ENCODE measurements around the gene TSEN15.

TSEN15 gene

DNA sequence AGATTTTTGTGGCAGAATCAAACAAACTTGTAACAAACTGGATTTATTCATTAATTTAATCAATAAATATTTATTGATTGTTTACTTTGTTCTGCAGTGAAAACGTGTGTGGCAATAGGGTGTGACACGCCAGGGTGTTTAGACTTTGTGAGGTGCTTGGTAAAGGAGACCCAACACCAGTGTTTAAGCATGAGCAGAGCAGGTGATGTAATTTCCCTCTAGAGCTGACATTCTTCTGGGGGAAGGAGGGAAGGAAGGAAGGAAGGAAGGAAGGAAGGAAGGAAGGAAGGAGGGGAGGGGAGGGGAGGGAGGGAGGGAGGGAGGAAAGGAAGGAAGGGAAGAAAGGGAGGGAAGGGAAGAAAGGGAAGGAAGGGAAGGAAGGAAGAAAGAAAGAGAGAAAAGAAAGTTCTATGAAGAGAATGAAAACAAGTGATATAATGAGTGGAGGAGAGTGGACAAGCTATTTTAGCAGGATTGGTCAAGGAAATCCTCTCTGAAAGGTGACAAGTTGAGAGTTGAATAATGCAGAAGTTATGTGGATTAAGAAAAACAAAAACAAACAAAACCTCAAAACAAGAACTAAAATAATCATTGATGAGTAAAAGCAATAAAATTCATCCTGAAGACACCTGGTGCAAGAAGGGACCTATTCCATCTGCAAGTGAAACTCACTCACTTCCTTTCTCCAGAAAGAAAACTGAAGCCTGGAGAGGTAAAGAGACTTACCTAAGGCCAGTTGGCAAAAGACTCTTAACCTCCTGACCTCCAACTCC, 60.8 kb downstream of the TSEN15 start:
- Histone ChIP-seq H3K4me1 (no peaks in the 10 kb centered on the region), H3K27me3 (ENCODE audit: low read depth) (no peaks in the 10 kb centered on the region), H3K9me3 (no peaks in the 10 kb centered on the region), H3K4me3 (no peak overlapping the region), H3K36me3 (replicated peaks) (no peaks in the 10 kb centered on the region)
- in situ Hi-C loops (cut with MboI; ENCODE audit: low sequenced_read_pairs) = no loop called here
- DNase-seq (ENCODE audit: low spot score in 2 of 2) = no peak

DNA sequence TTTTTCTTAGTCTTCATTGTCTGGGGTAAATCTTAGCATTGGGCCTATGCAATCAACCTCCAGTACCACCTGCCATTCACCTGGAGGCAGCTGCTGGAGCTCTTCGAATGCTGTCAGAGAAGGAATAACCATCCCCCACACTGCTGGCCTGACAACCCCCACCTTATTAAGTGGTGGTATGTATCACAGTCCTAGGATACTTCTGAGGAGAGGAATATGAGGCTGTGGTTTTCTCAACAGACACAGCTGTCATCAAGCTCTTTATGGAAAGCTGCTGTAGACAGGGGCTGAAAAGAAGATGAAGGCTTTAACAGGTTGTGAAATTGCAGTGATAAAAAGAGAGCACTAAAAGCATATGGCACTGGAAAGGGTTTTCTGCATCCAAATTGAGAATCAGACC, 61.7 kb downstream of the TSEN15 start:
- Histone ChIP-seq H3K4me1 (no peaks in the 10 kb centered on the region), H3K27me3 (ENCODE audit: low read depth) (no peaks in the 10 kb centered on the region), H3K36me3 (replicated peaks) (no peaks in the 10 kb centered on the region), H3K9me3 (no peaks in the 10 kb centered on the region), H3K4me3 (no peak overlapping the region)
- no peak for DNase-seq (ENCODE audit: low spot score in 2 of 2)
- in situ Hi-C loops (cut with MboI; ENCODE audit: low sequenced_read_pairs) = no loop called here

DNA sequence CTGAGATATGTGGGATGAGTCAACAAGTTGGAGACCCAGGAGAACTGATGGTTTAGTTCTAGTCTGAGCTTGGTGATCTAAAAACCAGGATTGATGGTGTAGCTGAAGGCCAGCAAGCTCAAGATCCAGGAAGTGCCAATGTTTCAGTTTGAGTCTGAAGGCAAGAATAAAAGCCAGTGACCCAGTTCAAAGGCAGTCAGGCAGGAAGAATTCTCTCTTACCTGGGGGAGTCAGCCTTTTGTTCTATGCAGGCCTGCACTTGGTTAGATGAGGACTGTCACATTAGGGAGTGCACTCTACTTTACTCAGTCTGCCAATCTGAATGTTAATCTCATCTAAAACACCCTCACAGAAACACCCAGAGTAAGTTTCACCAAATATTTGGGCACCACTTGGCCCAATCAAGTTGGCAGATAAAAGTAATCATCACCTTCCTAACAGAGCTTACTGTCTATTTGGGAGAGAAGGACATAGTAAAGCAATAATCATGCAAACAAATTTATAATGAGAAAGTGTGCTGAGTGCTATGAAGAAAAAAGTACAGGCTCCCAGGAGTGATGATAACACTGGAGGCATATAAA, 63.4 kb downstream of the TSEN15 start:
- no peaks in the 10 kb centered on the region for H3K36me3 ChIP-seq (replicated peaks)
- H3K9me3 ChIP-seq = no peaks in the 10 kb centered on the region
- in situ Hi-C loops (cut with MboI; ENCODE audit: low sequenced_read_pairs) = no loop called here
- no peak for DNase-seq (ENCODE audit: low spot score in 2 of 2)
- H3K4me3 ChIP-seq = no peak overlapping the region
- H3K27me3 ChIP-seq (ENCODE audit: low read depth) = no peaks in the 10 kb centered on the region
- H3K4me1 ChIP-seq = no peaks in the 10 kb centered on the region

DNA sequence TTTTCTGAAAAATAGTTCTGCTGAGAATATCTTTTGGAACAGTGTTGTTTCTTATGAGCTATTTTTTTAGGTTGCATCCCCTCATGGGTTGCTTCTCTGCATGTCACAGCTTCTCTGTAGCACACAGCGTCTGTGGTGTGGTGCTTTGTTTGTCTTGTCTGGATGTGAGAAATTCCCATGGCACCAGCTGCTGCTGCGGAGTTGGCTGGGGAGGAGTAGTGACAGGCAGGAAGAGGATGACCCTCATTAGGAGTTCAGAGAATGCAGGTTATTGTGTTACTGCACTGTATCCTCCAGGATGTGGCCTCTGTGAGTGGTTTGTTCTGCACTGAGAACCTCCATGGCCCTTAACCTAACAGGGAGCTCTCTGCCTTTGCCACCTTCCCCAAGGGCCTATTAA, 64.8 kb downstream of the TSEN15 start:
- Histone ChIP-seq H3K36me3 (replicated peaks) (no peaks in the 10 kb centered on the region), H3K27me3 (ENCODE audit: low read depth) (no peaks in the 10 kb centered on the region), H3K4me3 (no peak overlapping the region), H3K4me1 (no peaks in the 10 kb centered on the region), H3K9me3 (no peaks in the 10 kb centered on the region)
- in situ Hi-C loops (cut with MboI; ENCODE audit: low sequenced_read_pairs) = no loop called here
- DNase-seq (ENCODE audit: low spot score in 2 of 2) = no peak

DNA sequence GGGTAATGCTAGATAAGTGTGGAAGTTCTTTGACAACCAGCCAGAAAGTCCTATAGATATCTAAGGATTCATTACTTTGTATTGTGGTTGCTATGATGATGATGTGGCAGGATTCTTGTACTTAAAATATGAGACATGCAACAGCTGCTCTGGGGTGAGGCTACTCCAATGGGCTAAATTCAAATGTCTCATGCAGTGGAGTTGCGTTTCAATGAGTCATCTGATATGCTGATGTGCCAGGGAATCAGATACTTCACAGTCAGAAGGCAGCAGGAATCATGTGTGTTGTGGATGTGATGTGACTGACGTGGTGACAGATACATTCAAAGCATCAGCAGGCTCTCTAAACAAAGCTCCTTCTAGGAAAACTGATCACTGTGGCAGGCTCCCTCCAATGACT, 66.5 kb downstream of the TSEN15 start:
- in situ Hi-C loops (cut with MboI; ENCODE audit: low sequenced_read_pairs) = no loop called here
- Histone ChIP-seq H3K9me3 (no peaks in the 10 kb centered on the region), H3K27me3 (ENCODE audit: low read depth) (no peaks in the 10 kb centered on the region), H3K36me3 (replicated peaks) (no peaks in the 10 kb centered on the region), H3K4me1 (no peaks in the 10 kb centered on the region), H3K4me3 (no peak overlapping the region)
- no peak for DNase-seq (ENCODE audit: low spot score in 2 of 2)
